HepG2 (cell line): ENCODE measurements around the gene NUDT19. TPM values are rescaled to one million over a fixed set of nuclear protein-coding genes. Genes with fewer than 3 reads are reported as not detected.

Experiments used
- CREB3 ChIP-seq: sonication (generic); formaldehyde crosslinking; IDR thresholded peaks from 2 replicates; pipeline ENCODE4 v1.5.0; 2020; ENCODE audit warnings: missing genetic modification reagents
- CREBL2 ChIP-seq: sonication (generic); formaldehyde crosslinking; IDR thresholded peaks from 2 replicates; pipeline ENCODE4 v1.8.1; 2023; ENCODE audit warnings: missing genetic modification reagents, mild to moderate bottlenecking, borderline replicate concordance
- GATA4 ChIP-seq: sonication (generic); IDR thresholded peaks from 2 replicates; pipeline ENCODE4 v1.6.1; 2016; ENCODE audit warnings: antibody characterized with exemption, low read depth, borderline replicate concordance
- HCFC1 ChIP-seq: fragments of 150-350 bp; IDR thresholded peaks from 2 replicates; pipeline ENCODE4 v1.6.1; 2014; ENCODE audit warnings: low read depth, low read length
- HNRNPLL ChIP-seq: fragments of 200-400 bp; formaldehyde crosslinking; IDR thresholded peaks from 2 replicates; pipeline ENCODE4 v1.6.1; 2017; ENCODE audit warnings: mild to moderate bottlenecking, low read depth, low read length; ENCODE audit not compliant: poor library complexity, severe bottlenecking
- HOXA3 ChIP-seq: sonication (generic); formaldehyde crosslinking; IDR thresholded peaks from 2 replicates; pipeline ENCODE4 v1.5.0; 2020; ENCODE audit warnings: missing genetic modification reagents
- IRF9 ChIP-seq: sonication (generic); formaldehyde crosslinking; IDR thresholded peaks from 2 replicates; pipeline ENCODE4 v1.8.0; 2022; ENCODE audit warnings: missing genetic modification reagents, mild to moderate bottlenecking, borderline replicate concordance
- KLF16 ChIP-seq, 2 experiments: sonication (generic) in 1 of 2; formaldehyde crosslinking in 1 of 2; IDR thresholded peaks; 2 replicates each; pipeline versions ENCODE4 v1.6.1 to v1.8.0; 2016 to 2023; ENCODE audit warnings: missing genetic modification reagents in 2 of 2, missing compliant biosample characterization in 1 of 2
- MIER2 ChIP-seq: IDR thresholded peaks from 2 replicates; pipeline ENCODE4 v1.6.1; 2016; ENCODE audit warnings: missing biosample characterization, missing genetic modification reagents
- MIER3 ChIP-seq: IDR thresholded peaks from 2 replicates; pipeline ENCODE4 v1.6.1; 2016; ENCODE audit warnings: missing compliant biosample characterization, borderline replicate concordance
- MXD1 ChIP-seq: sonication (generic); formaldehyde crosslinking; IDR thresholded peaks from 2 replicates; pipeline ENCODE4 v1.4.0; 2020; ENCODE audit warnings: mild to moderate bottlenecking, missing genetic modification reagents
- NFAT5 ChIP-seq: sonication (generic); formaldehyde crosslinking; IDR thresholded peaks from 2 replicates; pipeline ENCODE4 v1.4.0; 2020; ENCODE audit warnings: missing genetic modification reagents
- NFATC3 ChIP-seq: sonication (generic); formaldehyde crosslinking; IDR thresholded peaks from 2 replicates; pipeline ENCODE4 v1.5.1; 2020; ENCODE audit warnings: mild to moderate bottlenecking, missing genetic modification reagents
- NR2F1 ChIP-seq, 2 experiments: fragments of 450-650 bp in 1 of 2; formaldehyde crosslinking in 1 of 2; IDR thresholded peaks; 2 replicates each; pipeline versions ENCODE4 v1.5.0 to v1.6.1; 2016 to 2020; ENCODE audit warnings: mild to moderate bottlenecking in 1 of 2, missing compliant biosample characterization in 1 of 2, missing genetic modification reagents in 1 of 2, moderate library complexity in 1 of 2
- PBX3 ChIP-seq: sonication (generic); formaldehyde crosslinking; IDR thresholded peaks from 2 replicates; pipeline ENCODE4 v1.8.1; 2023; ENCODE audit warnings: missing genetic modification reagents, inconsistent platforms, borderline replicate concordance
- RBM39 ChIP-seq: fragments of 200-400 bp; formaldehyde crosslinking; IDR thresholded peaks from one replicate; pipeline ENCODE4 v1.6.1; 2018; ENCODE audit warnings: antibody characterized with exemption, mild to moderate bottlenecking, low read depth, low read length; ENCODE audit not compliant: poor library complexity, severe bottlenecking
- SOX5 ChIP-seq: IDR thresholded peaks from 2 replicates; pipeline ENCODE4 v1.6.1; 2016; ENCODE audit warnings: borderline replicate concordance
- TBX2 ChIP-seq: sonication (generic); formaldehyde crosslinking; IDR thresholded peaks from 2 replicates; pipeline ENCODE4 v1.5.0; 2020; ENCODE audit warnings: missing genetic modification reagents, mild to moderate bottlenecking, borderline replicate concordance
- polyA plus RNA-seq, 8 experiments: library from polyadenylated mRNA; depleted of rRNA in 3 of 8; stranded (reverse) in 7 of 8; unstranded in 1 of 8; fragments of >200 nt; fragmentation: Illumina TruSeq in 4 of 8; extraction: Trizol in 4 of 8; gene quantifications; 2 replicates each; pipeline versions ENCODE4 v1.2.1 to v1.2.3, GENCODE V29; 2011 to 2016; ENCODE audit warnings: low read depth in 4 of 8, missing spikeins in 1 of 8, mixed read lengths in 1 of 8; ENCODE audit not compliant: insufficient read depth in 1 of 8
- total RNA-seq, 5 experiments: library from RNA; depleted of rRNA; stranded (reverse); fragments of >200 nt; fragmentation: Illumina TruSeq; extraction: Trizol; gene quantifications; 2 replicates each; pipeline ENCODE4 v1.2.3, GENCODE V29; 2016; ENCODE audit warnings: low read depth in 1 of 5

NUDT19 gene
- total and polyA plus RNA-seq, 2 of the 13 experiments (the other 11 are each of a cell fraction or from before 2014, with no cell fraction given) = 3.1 to 3.6 TPM

GRCh38 chr19:32691291-32691951 is at the start of gene NUDT19 (continued):
- TF ChIP-seq NFAT5 (CRISPR knock-in tag) (no peak; the same call in 1 of the 2 replicates), CREBL2 (CRISPR knock-in tag) (0 out of 2 replicates have a peak, but pooled peaks have one; percentile 32), HOXA3 (peak; percentile 60), GATA4 (no peak), KLF16 (CRISPR knock-in tag; IDR thresholded peaks at IDR 0.05) (0 out of 4 replicates have a peak, but pooled peaks of 1 of the 2 experiments have one; percentile 26), MXD1 (CRISPR knock-in tag) (peak; percentile 30; the same call in 1 of the 2 replicates), PBX3 (CRISPR knock-in tag) (0 out of 2 replicates have a peak, but pooled peaks have one; percentile 32), MIER2 (no peak), HCFC1 (no peak), IRF9 (CRISPR knock-in tag) (0 out of 2 replicates have a peak, but pooled peaks have one; percentile 10), SOX5 (0 out of 2 replicates have a peak, but pooled peaks have one; percentile 21), RBM39 (peak; percentile 27), HNRNPLL (peak; percentile 19), NR2F1 (CRISPR knock-in tag; IDR thresholded peaks at IDR 0.05) (no peak), CREB3 (CRISPR knock-in tag) (0 out of 2 replicates have a peak, but pooled peaks have one; percentile 6), TBX2 (CRISPR knock-in tag) (no peak; the same call in 1 of the 2 replicates), NFATC3 (peak; percentile 29; the same call in 1 of the 2 replicates), MIER3 (CRISPR knock-in tag) (0 out of 2 replicates have a peak, but pooled peaks have one; percentile 34)
